Measurements from ENCODE around the gene CYP4F12. TPM values are rescaled to one million over a fixed set of nuclear protein-coding genes. Genes with fewer than 3 reads are reported as not detected.
A peak's percentile ranks its signal among the peaks of the same experiment; 100 is the strongest.

The CYP4F12 gene
- total RNA-seq, 8 experiments from 2014 or later, result 0.31 to 1.8 (median 0.81) TPM; not detected in 5

GRCh38 chr19:15683411-15683810 lies 10.5 kb downstream of the CYP4F12 start:
- 0 to 90% (median 63%) methylated on average over 1 to 8 of the region's 10 CpGs; no CpG with 5 or more reads in 4 of the 10 experiments for WGBS, 10 experiments
- in situ Hi-C loops (cut with MboI; ENCODE audit: low pct_unique_long_range_greater_than_20kb in 2 of 9, low sequenced_read_pairs in 9 of 9, unreplicated experiment in 9 of 9), result no loop called here
- H3K4me3 ChIP-seq, result no peak overlapping the region
- H3K4me1 ChIP-seq (replicated peaks in 1 of 2), result no peaks in the 10 kb centered on the region
- no peak overlapping the region for H3K27ac ChIP-seq
- no peak for ATAC-seq (replicated peaks in 6 of 8)

- Histone ChIP-seq H3K4me3 (no peak overlapping the region), H3K27ac (no peak overlapping the region), H3K4me1 (replicated peaks in 1 of 2) (no peaks in the 10 kb centered on the region)
- 20 to 61% methylated on average over 1 to 3 of the region's 9 CpGs; no CpG with 5 or more reads in 8 of the 10 experiments for WGBS, 10 experiments
- in situ Hi-C loops (cut with MboI; ENCODE audit: low pct_unique_long_range_greater_than_20kb in 2 of 9, low sequenced_read_pairs in 9 of 9, unreplicated experiment in 9 of 9), result no loop called here
- ATAC-seq (replicated peaks in 6 of 8), result no peak
These were observed 11.9 kb downstream of the CYP4F12 start for GRCh38 chr19:15684828-15685227.

- WGBS, 10 experiments, result 0 to 65% (median 38%) methylated on average over 1 to 13 of the region's 19 CpGs; no CpG with 5 or more reads in 4 of the 10 experiments
- H3K4me3 ChIP-seq, result no peak overlapping the region
- no peak for ATAC-seq (replicated peaks in 6 of 8)
- H3K4me1 ChIP-seq (replicated peaks in 1 of 2), result no peaks in the 10 kb centered on the region
- in situ Hi-C loops (cut with MboI; ENCODE audit: low pct_unique_long_range_greater_than_20kb in 2 of 9, low sequenced_read_pairs in 9 of 9, unreplicated experiment in 9 of 9), result no loop called here
- H3K27ac ChIP-seq, result no peak overlapping the region
These were observed 23.8 kb downstream of the CYP4F12 start for GRCh38 chr19:15696654-15697194.

- WGBS, 10 experiments, result 13 to 67% (median 40%) methylated on average over 1 to 3 of the region's 4 CpGs; no CpG with 5 or more reads in 5 of the 10 experiments
- peak in 2 of 8 experiments; percentile 16 to 38 for ATAC-seq (replicated peaks in 6 of 8)
- Histone ChIP-seq H3K4me3 (no peak overlapping the region), H3K27ac (no peak overlapping the region), H3K4me1 (replicated peaks in 1 of 2) (no peaks in the 10 kb centered on the region)
- in situ Hi-C loops (cut with MboI; ENCODE audit: low pct_unique_long_range_greater_than_20kb in 2 of 9, low sequenced_read_pairs in 9 of 9, unreplicated experiment in 9 of 9), result no loop called here
These were observed 29.1 kb downstream of the CYP4F12 start for GRCh38 chr19:15701757-15702533.

- ATAC-seq (replicated peaks in 6 of 8), result peak in 3 of 8 experiments; percentile 38 to 82 (median 81)
- in situ Hi-C loops (cut with MboI; ENCODE audit: low pct_unique_long_range_greater_than_20kb in 2 of 9, low sequenced_read_pairs in 9 of 9, unreplicated experiment in 9 of 9), result no loop called here
- Histone ChIP-seq H3K4me3 (no peak overlapping the region), H3K27ac (no peak overlapping the region), H3K4me1 (replicated peaks in 1 of 2) (no peaks in the 10 kb centered on the region)
- 24% methylated on average over 6 of the region's 7 CpGs; no CpG with 5 or more reads in 9 of the 10 experiments for WGBS, 10 experiments
These were observed 29.6 kb downstream of the CYP4F12 start for GRCh38 chr19:15702534-15702930.

GRCh38 chr19:15714638-15715037 lies 41.8 kb downstream of the CYP4F12 start:
- in situ Hi-C loops (cut with MboI; ENCODE audit: low pct_unique_long_range_greater_than_20kb in 2 of 9, low sequenced_read_pairs in 9 of 9, unreplicated experiment in 9 of 9), result no loop called here
- ATAC-seq (replicated peaks in 6 of 8), result no peak
- 0 to 29% (median 18%) methylated on average over 1 to 3 of the region's 3 CpGs; no CpG with 5 or more reads in 2 of the 10 experiments for WGBS, 10 experiments
- H3K4me1 ChIP-seq (replicated peaks in 1 of 2), result no peaks in the 10 kb centered on the region
- H3K27ac ChIP-seq, result no peak overlapping the region
- no peak overlapping the region for H3K4me3 ChIP-seq

GRCh38 chr19:15715642-15716041 lies 42.8 kb downstream of the CYP4F12 start:
- in situ Hi-C loops (cut with MboI; ENCODE audit: low pct_unique_long_range_greater_than_20kb in 2 of 9, low sequenced_read_pairs in 9 of 9, unreplicated experiment in 9 of 9), result no loop called here
- H3K4me1 ChIP-seq (replicated peaks in 1 of 2), result no peaks in the 10 kb centered on the region
- ATAC-seq (replicated peaks in 6 of 8), result no peak
- no peak overlapping the region for H3K4me3 ChIP-seq
- WGBS, 10 experiments, result 0 to 75% (median 50%) methylated on average over 1 of the region's 1 CpG; no CpG with 5 or more reads in 3 of the 10 experiments
- no peak overlapping the region for H3K27ac ChIP-seq

GRCh38 chr19:15717809-15718208 lies 44.9 kb downstream of the CYP4F12 start:
- 0 to 43% (median 36%) methylated on average over 1 to 6 of the region's 6 CpGs; no CpG with 5 or more reads in 5 of the 10 experiments for WGBS, 10 experiments
- no peak overlapping the region for H3K27ac ChIP-seq
- no peaks in the 10 kb centered on the region for H3K4me1 ChIP-seq (replicated peaks in 1 of 2)
- no peak overlapping the region for H3K4me3 ChIP-seq
- in situ Hi-C loops (cut with MboI; ENCODE audit: low pct_unique_long_range_greater_than_20kb in 2 of 9, low sequenced_read_pairs in 9 of 9, unreplicated experiment in 9 of 9), result no loop called here
- ATAC-seq (replicated peaks in 6 of 8), result no peak

GRCh38 chr19:15721268-15721667 lies 48.4 kb downstream of the CYP4F12 start:
- in situ Hi-C loops (cut with MboI; ENCODE audit: low pct_unique_long_range_greater_than_20kb in 2 of 9, low sequenced_read_pairs in 9 of 9, unreplicated experiment in 9 of 9), result no loop called here
- WGBS, 10 experiments, result 0 to 38% (median 17%) methylated on average over 1 of the region's 1 CpG; no CpG with 5 or more reads in 4 of the 10 experiments
- H3K4me3 ChIP-seq, result no peak overlapping the region
- ATAC-seq (replicated peaks in 6 of 8), result no peak
- H3K4me1 ChIP-seq (replicated peaks in 1 of 2), result no peaks in the 10 kb centered on the region
- H3K27ac ChIP-seq, result no peak overlapping the region

- no peak for ATAC-seq (replicated peaks in 6 of 8)
- in situ Hi-C loops (cut with MboI; ENCODE audit: low pct_unique_long_range_greater_than_20kb in 2 of 9, low sequenced_read_pairs in 9 of 9, unreplicated experiment in 9 of 9), result no loop called here
- H3K27ac ChIP-seq, result no peak overlapping the region
These were observed 50.1 kb downstream of the CYP4F12 start for GRCh38 chr19:15722956-15723355.

GRCh38 chr19:15727724-15728123 lies 54.8 kb downstream of the CYP4F12 start, which contains the start of gene OR10H2:
OR10H2 (plus strand) TSS chr19:15728024; CDS start chr19:15728044, 20 bp downstream.
- in situ Hi-C loops (cut with MboI; ENCODE audit: low pct_unique_long_range_greater_than_20kb in 2 of 9, low sequenced_read_pairs in 9 of 9, unreplicated experiment in 9 of 9), result no loop called here
- 29 to 60% (median 46%) methylated on average over 1 to 4 of the region's 5 CpGs; no CpG with 5 or more reads in 4 of the 10 experiments for WGBS, 10 experiments
- ATAC-seq (replicated peaks in 6 of 8), result no peak
- Histone ChIP-seq H3K27ac (no peak within 1 kb of the TSS), H3K4me3 (no peak within 1 kb of the TSS), H3K4me1 (replicated peaks in 1 of 2) (no peaks in the 10 kb centered on the region)

More at GRCh38 chr19:15722956-15723355, 50.1 kb downstream of the CYP4F12 start:
- WGBS, 10 experiments, result 0 to 89% (median 36%) methylated on average over 1 to 8 of the region's 25 CpGs; no CpG with 5 or more reads in 5 of the 10 experiments
- no peak overlapping the region for H3K4me3 ChIP-seq
- H3K4me1 ChIP-seq (replicated peaks in 1 of 2), result no peaks in the 10 kb centered on the region

- in situ Hi-C loops (cut with MboI; ENCODE audit: low pct_unique_long_range_greater_than_20kb in 2 of 9, low sequenced_read_pairs in 9 of 9, unreplicated experiment in 9 of 9), result no loop called here
- 0 to 40% (median 0%) methylated on average over 1 of the region's 1 CpG; no CpG with 5 or more reads in 5 of the 10 experiments for WGBS, 10 experiments
- no peak for ATAC-seq (replicated peaks in 6 of 8)
- Histone ChIP-seq H3K27ac (no peak overlapping the region), H3K4me1 (replicated peaks in 1 of 2) (no peaks in the 10 kb centered on the region), H3K4me3 (no peak overlapping the region)
These were observed 57.7 kb downstream of the CYP4F12 start for GRCh38 chr19:15730538-15730937.

- WGBS, 10 experiments, result 0 to 33% (median 0%) methylated on average over 1 of the region's 1 CpG; no CpG with 5 or more reads in 7 of the 10 experiments
- H3K4me1 ChIP-seq (replicated peaks in 1 of 2), result no peaks in the 10 kb centered on the region
- in situ Hi-C loops (cut with MboI; ENCODE audit: low pct_unique_long_range_greater_than_20kb in 2 of 9, low sequenced_read_pairs in 9 of 9, unreplicated experiment in 9 of 9), result no loop called here
- no peak overlapping the region for H3K4me3 ChIP-seq
- no peak overlapping the region for H3K27ac ChIP-seq
- ATAC-seq (replicated peaks in 6 of 8), result no peak
These were observed 59.5 kb downstream of the CYP4F12 start for GRCh38 chr19:15732388-15732787.
